NCI-H345 treated with DMSO at 0.1 percent for 48 hours (cell line): ENCODE measurements around the gene KRT14.
A peak's percentile ranks its signal among the peaks of the same experiment; 100 is the strongest.
"Not testable (repeated sequence)": the region's sequence is repeated elsewhere in the genome, so short reads cannot be mapped to it uniquely, and the experiment has no call there.

Experiments
- DNase-seq: peaks from one replicate; lab custom pipeline; 2025; ENCODE audit not compliant: unreplicated experiment; lab: John Stamatoyannopoulos, UW

KRT14 gene

GRCh38 chr17:41586863-41587495, at the start of gene KRT14:
Gene KRT14, minus strand, starts transcription at chr17:41586895. Its CDS starts 61 bp downstream, at chr17:41586834.
- DNase-seq = no peak

- DNase-seq = no peak
These were observed 48.7 kb upstream of the KRT14 start for GRCh38 chr17:41635121-41636097.

GRCh38 chr17:41634639-41635038, 47.9 kb upstream of the KRT14 start:
- DNase-seq = no peak

- DNase-seq = no peak
These were observed 47.0 kb upstream of the KRT14 start for GRCh38 chr17:41633556-41634199.

- DNase-seq = no peak
These were observed 45.9 kb upstream of the KRT14 start for GRCh38 chr17:41632482-41633105.

GRCh38 chr17:41631898-41632285, 45.2 kb upstream of the KRT14 start:
- no peak for DNase-seq

GRCh38 chr17:41631025-41631897, 44.6 kb upstream of the KRT14 start:
- DNase-seq = no peak

GRCh38 chr17:41629826-41630670, 43.4 kb upstream of the KRT14 start:
- DNase-seq = no peak

GRCh38 chr17:41629316-41629715, 42.6 kb upstream of the KRT14 start:
- DNase-seq = no peak

GRCh38 chr17:41628621-41629255, 42.0 kb upstream of the KRT14 start:
- DNase-seq = not testable (repeated sequence)

GRCh38 chr17:41628073-41628370, 41.3 kb upstream of the KRT14 start:
- not testable (repeated sequence) for DNase-seq

GRCh38 chr17:41627316-41628072, 40.8 kb upstream of the KRT14 start:
- DNase-seq = no peak

GRCh38 chr17:41626914-41627295, 40.2 kb upstream of the KRT14 start:
- not testable (repeated sequence) for DNase-seq

GRCh38 chr17:41626028-41626913, 39.6 kb upstream of the KRT14 start:
- not testable (repeated sequence) for DNase-seq

GRCh38 chr17:41625602-41626001, 38.9 kb upstream of the KRT14 start:
- no peak for DNase-seq

- peak; percentile 11 for DNase-seq
These were observed 37.8 kb upstream of the KRT14 start, which contains the start of gene KRT17 for GRCh38 chr17:41624208-41625101. Gene KRT17, minus strand, starts transcription at chr17:41624575. Its CDS starts 66 bp downstream, at chr17:41624509.
